HCT116 (cell line): Measurements from ENCODE around the gene CACNA2D3. TPM values are rescaled to one million over a fixed set of nuclear protein-coding genes. Genes with fewer than 3 reads are reported as not detected.

Source experiments
- ATAC-seq: fragments of 200-7000 bp; cut with Tn5 transposase; 2 replicates; pipeline ENCODE4 v1.9.1; 2020; ENCODE audit warnings: mild to moderate bottlenecking, moderate library complexity
- BruUV-seq: library from RNA; stranded (reverse); fragments of 400-500 nt; replicated peaks from 2 replicates; lab custom pipeline; 2021; lab: Mats Ljungman, UMichigan
- CTCF ChIA-PET: fragments of 300-600 bp; sonication (Branson Sonifier 250); formaldehyde crosslinking; loops from one replicate; lab custom pipeline; 2021; ENCODE audit warnings: antibody characterized with exemption; lab: Charles Lee
- POLR2A ChIA-PET: fragments of 300-600, 350-600 bp; sonication (Branson Sonifier 250); formaldehyde crosslinking; loops from one replicate; lab custom pipeline; 2021; ENCODE audit warnings: antibody characterized with exemption; lab: Charles Lee
- RAD21 ChIA-PET, 2 experiments: fragments of 300-600 bp; sonication (Branson Sonifier 250); formaldehyde crosslinking; loops; one replicate each; lab custom pipeline; 2023; ENCODE audit warnings: low total read pairs in 2 of 2; ENCODE audit not compliant: uncharacterized antibody in 2 of 2, unreplicated experiment in 2 of 2, low non-redundant PET in 1 of 2; lab: Charles Lee
- DNase-seq: peaks from one replicate; pipeline ENCODE4 v3.0.0-alpha.2; 2010; ENCODE audit warnings: low read depth, low spot score
- H2AFZ ChIP-seq: fragments of 200-600 bp; shearing (Covaris generic), sonication (generic); 2 replicates; pipeline ENCODE4 v1.6.1; 2017; ENCODE audit warnings: low read depth, mixed run types, mixed read lengths, antibody characterized with exemption, low read length; ENCODE audit not compliant: poor library complexity, severe bottlenecking
- H3K27ac ChIP-seq: 2 replicates; pipeline ENCODE4 v1.5.1; 2012; ENCODE audit warnings: low read depth, low read length
- H3K27me3 ChIP-seq: fragments of 200-600 bp; sonication (generic); 2 replicates; pipeline ENCODE4 v1.6.1; 2016; ENCODE audit warnings: mixed run types, low read length, mixed read lengths; ENCODE audit not compliant: insufficient read depth
- H3K36me3 ChIP-seq, 2 experiments: fragments of 200-500 bp in 1 of 2; fragments of 200-600 bp in 1 of 2; sonication (Bioruptor generic) in 1 of 2; sonication (generic) in 1 of 2; 2 replicates each; pipeline versions ENCODE4 v1.5.1 to v1.6.1; 2014 to 2016; ENCODE audit warnings: low read length in 2 of 2, inconsistent platforms in 1 of 2, mixed read lengths in 1 of 2, mixed run types in 1 of 2; ENCODE audit not compliant: insufficient read depth in 2 of 2, control insufficient read depth in 1 of 2
- H3K4me1 ChIP-seq, 2 experiments: fragments of 200-600 bp in 1 of 2; sonication (generic) in 1 of 2; 2 replicates each; pipeline versions ENCODE4 v1.5.1 to v1.6.1; 2012 to 2017; ENCODE audit warnings: low read length in 2 of 2, inconsistent platforms in 1 of 2, mild to moderate bottlenecking in 1 of 2, mixed read lengths in 1 of 2, mixed run types in 1 of 2, moderate library complexity in 1 of 2; ENCODE audit not compliant: insufficient read depth in 2 of 2, control insufficient read depth in 1 of 2
- H3K4me2 ChIP-seq: fragments of 200-600 bp; sonication (generic); 2 replicates; pipeline ENCODE4 v1.6.1; 2017; ENCODE audit warnings: mixed run types, low read length, mixed read lengths
- H3K4me3 ChIP-seq, 2 experiments: fragments of 200-600 bp in 1 of 2; sonication (generic) in 1 of 2; replicated peaks in 1 of 2; 2 replicates each; pipeline ENCODE4 v1.5.1; 2011 to 2016; ENCODE audit warnings: low read length in 2 of 2, control low read depth in 1 of 2, low read depth in 1 of 2, mild to moderate bottlenecking in 1 of 2, mixed read lengths in 1 of 2, mixed run types in 1 of 2
- H3K79me2 ChIP-seq: fragments of 200-600 bp; sonication (generic); 2 replicates; pipeline ENCODE4 v1.6.1; 2017; ENCODE audit warnings: mild to moderate bottlenecking, mixed run types, low read length, moderate library complexity, mixed read lengths; ENCODE audit not compliant: insufficient read depth
- H3K9ac ChIP-seq: fragments of 200-600 bp; sonication (generic); 2 replicates; pipeline ENCODE4 v1.6.1; 2016; ENCODE audit warnings: low read length, mixed read lengths
- H3K9me2 ChIP-seq: fragments of 200-600 bp; sonication (generic), shearing (Covaris generic); 2 replicates; pipeline ENCODE4 v1.6.1; 2017; ENCODE audit warnings: mixed run types, mild to moderate bottlenecking, moderate library complexity; ENCODE audit not compliant: insufficient read depth
- H3K9me3 ChIP-seq, 2 experiments: fragments of 200-500 bp in 1 of 2; fragments of 200-600 bp in 1 of 2; sonication (Bioruptor generic) in 1 of 2; sonication (generic) in 1 of 2; 2 replicates each; pipeline ENCODE4 v1.6.1; 2014 to 2017; ENCODE audit warnings: low read length in 2 of 2, mixed read lengths in 2 of 2, inconsistent platforms in 1 of 2, low read depth in 1 of 2, mild to moderate bottlenecking in 1 of 2, mixed run types in 1 of 2, moderate library complexity in 1 of 2; ENCODE audit not compliant: control insufficient read depth in 1 of 2, insufficient read depth in 1 of 2
- H4K20me1 ChIP-seq: fragments of 200-600 bp; sonication (generic), shearing (Covaris generic); 2 replicates; pipeline ENCODE4 v1.6.1; 2017; ENCODE audit warnings: mixed run types, mild to moderate bottlenecking, moderate library complexity; ENCODE audit not compliant: insufficient read depth
- ATF3 ChIP-seq: IDR thresholded peaks from 2 replicates; pipeline ENCODE4 v1.6.1; 2012
- CBX3 ChIP-seq: IDR thresholded peaks from 2 replicates; pipeline ENCODE4 v1.6.1; 2012; ENCODE audit warnings: low read depth
- CEBPB ChIP-seq: IDR thresholded peaks from 2 replicates; pipeline ENCODE4 v1.6.1; 2012; ENCODE audit warnings: low read depth
- ELF1 ChIP-seq: IDR thresholded peaks from 2 replicates; pipeline ENCODE4 v1.6.1; 2012; ENCODE audit warnings: low read depth, borderline replicate concordance
- EZH2phosphoT487 ChIP-seq: fragments of 200-600 bp; IDR thresholded peaks from 2 replicates; pipeline ENCODE4 v1.6.1; 2018; ENCODE audit warnings: antibody characterized with exemption, borderline replicate concordance
- FOSL1 ChIP-seq: IDR thresholded peaks from 2 replicates; pipeline ENCODE4 v1.6.1; 2012; ENCODE audit warnings: low read depth
- JUND ChIP-seq: IDR thresholded peaks from 2 replicates; pipeline ENCODE4 v1.6.1; 2012
- POLR2A ChIP-seq: IDR thresholded peaks from 2 replicates; pipeline ENCODE4 v1.7.0; 2011; ENCODE audit warnings: borderline replicate concordance; ENCODE audit not compliant: insufficient read depth, insufficient read length; ENCODE audit errors: extremely low read depth
- POLR2AphosphoS5 ChIP-seq: IDR thresholded peaks from 2 replicates; pipeline ENCODE4 v1.6.1; 2011; ENCODE audit warnings: mild to moderate bottlenecking, low read depth, low read length, moderate library complexity
- SP1 ChIP-seq: IDR thresholded peaks from 2 replicates; pipeline ENCODE4 v1.6.1; 2012; ENCODE audit warnings: low read depth
- SRF ChIP-seq: IDR thresholded peaks from 2 replicates; pipeline ENCODE4 v1.6.1; 2012; ENCODE audit warnings: low read depth
- ZBTB33 ChIP-seq: IDR thresholded peaks from 2 replicates; pipeline ENCODE4 v1.6.1; 2011; ENCODE audit warnings: mild to moderate bottlenecking, low read length, moderate library complexity; ENCODE audit not compliant: insufficient replicate concordance; ENCODE audit errors: extremely low read depth
- ZNF274 ChIP-seq: fragments of 200-500 bp; sonication (Bioruptor generic); IDR thresholded peaks from 2 replicates; pipeline ENCODE4 v1.6.1; 2014; ENCODE audit warnings: mild to moderate bottlenecking, low read depth, low read length, inconsistent platforms
- intact Hi-C: fragments of 100-400 bp; cut with micrococcal nuclease; formaldehyde crosslinking; loops from 2 replicates; pipeline ENCODE4 v1.10.0; 2022
- total RNA-seq: library from RNA; stranded (reverse); gene quantifications from one replicate; pipeline ENCODE4 v1.2.1, GENCODE V29; 2021; ENCODE audit not compliant: unreplicated experiment
- TF ChIP-seq, protein P1 (sequence below): IDR thresholded peaks from 2 replicates; pipeline ENCODE4 v1.6.1; 2012; ENCODE audit warnings: low read depth
- TF ChIP-seq, protein P2 (sequence below): IDR thresholded peaks from 2 replicates; pipeline ENCODE4 v1.6.1; 2012

CACNA2D3 gene
- total RNA-seq, 1 experiment from 2014 or later = 0.20 TPM

DNA sequence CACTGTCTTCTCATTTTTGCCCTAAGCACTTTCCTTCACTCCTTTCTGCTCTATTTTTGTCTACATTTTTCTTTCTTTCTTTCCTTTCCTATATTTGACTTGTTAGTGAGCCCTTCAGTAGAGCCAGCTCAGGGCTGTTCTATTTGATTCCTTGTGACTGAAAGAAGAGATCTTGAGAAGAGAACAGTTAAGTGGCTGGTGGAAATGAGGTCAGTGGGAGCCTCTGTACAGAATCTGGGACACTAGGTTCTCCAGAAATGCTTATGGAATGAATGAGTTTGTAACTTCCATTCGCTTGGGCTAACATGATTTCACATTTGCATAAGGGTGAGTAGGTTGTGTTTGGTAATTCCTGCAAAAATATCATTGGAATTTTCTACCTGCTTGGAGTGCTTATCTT lies 45.6 kb downstream of the CACNA2D3 start:
- no peaks in the 10 kb centered on the region for H3K9me2 ChIP-seq
- H3K4me1 ChIP-seq = no peaks in the 10 kb centered on the region
- RAD21 ChIA-PET = no interaction called here
- TF ChIP-seq ATF3 (no peak), SRF (no peak), POLR2A (no peak), ELF1 (no peak), JUND (no peak), ZBTB33 (no peak), SP1 (no peak), EZH2phosphoT487 (no peak), CEBPB (no peak), CBX3 (no peak), FOSL1 (no peak), POLR2AphosphoS5 (no peak), ZNF274 (no peak)
- TF ChIP-seq, protein P1, sequence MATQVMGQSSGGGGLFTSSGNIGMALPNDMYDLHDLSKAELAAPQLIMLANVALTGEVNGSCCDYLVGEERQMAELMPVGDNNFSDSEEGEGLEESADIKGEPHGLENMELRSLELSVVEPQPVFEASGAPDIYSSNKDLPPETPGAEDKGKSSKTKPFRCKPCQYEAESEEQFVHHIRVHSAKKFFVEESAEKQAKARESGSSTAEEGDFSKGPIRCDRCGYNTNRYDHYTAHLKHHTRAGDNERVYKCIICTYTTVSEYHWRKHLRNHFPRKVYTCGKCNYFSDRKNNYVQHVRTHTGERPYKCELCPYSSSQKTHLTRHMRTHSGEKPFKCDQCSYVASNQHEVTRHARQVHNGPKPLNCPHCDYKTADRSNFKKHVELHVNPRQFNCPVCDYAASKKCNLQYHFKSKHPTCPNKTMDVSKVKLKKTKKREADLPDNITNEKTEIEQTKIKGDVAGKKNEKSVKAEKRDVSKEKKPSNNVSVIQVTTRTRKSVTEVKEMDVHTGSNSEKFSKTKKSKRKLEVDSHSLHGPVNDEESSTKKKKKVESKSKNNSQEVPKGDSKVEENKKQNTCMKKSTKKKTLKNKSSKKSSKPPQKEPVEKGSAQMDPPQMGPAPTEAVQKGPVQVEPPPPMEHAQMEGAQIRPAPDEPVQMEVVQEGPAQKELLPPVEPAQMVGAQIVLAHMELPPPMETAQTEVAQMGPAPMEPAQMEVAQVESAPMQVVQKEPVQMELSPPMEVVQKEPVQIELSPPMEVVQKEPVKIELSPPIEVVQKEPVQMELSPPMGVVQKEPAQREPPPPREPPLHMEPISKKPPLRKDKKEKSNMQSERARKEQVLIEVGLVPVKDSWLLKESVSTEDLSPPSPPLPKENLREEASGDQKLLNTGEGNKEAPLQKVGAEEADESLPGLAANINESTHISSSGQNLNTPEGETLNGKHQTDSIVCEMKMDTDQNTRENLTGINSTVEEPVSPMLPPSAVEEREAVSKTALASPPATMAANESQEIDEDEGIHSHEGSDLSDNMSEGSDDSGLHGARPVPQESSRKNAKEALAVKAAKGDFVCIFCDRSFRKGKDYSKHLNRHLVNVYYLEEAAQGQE = no peak
- TF ChIP-seq, protein P2, sequence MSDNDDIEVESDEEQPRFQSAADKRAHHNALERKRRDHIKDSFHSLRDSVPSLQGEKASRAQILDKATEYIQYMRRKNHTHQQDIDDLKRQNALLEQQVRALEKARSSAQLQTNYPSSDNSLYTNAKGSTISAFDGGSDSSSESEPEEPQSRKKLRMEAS = no peak
- POLR2A ChIA-PET = no interaction called here
- no TSS peak for BruUV-seq
- H3K36me3 ChIP-seq = no peaks in the 10 kb centered on the region
- H3K9me3 ChIP-seq = no peaks in the 10 kb centered on the region
- H3K27me3 ChIP-seq = peaks cover 14% of the 10 kb centered on the region; the same call in 1 of the 2 replicates
- no peaks in the 10 kb centered on the region for H4K20me1 ChIP-seq
- H3K79me2 ChIP-seq = no peaks in the 10 kb centered on the region
- H3K4me2 ChIP-seq = no peak overlapping the region
- no peak for ATAC-seq
- no peak overlapping the region for H3K4me3 ChIP-seq
- CTCF ChIA-PET = no interaction called here
- H3K27ac ChIP-seq = no peak overlapping the region
- no peak overlapping the region for H2AFZ ChIP-seq
- no peak for DNase-seq
- intact Hi-C loops = no loop called here
- no peak overlapping the region for H3K9ac ChIP-seq
